HG02610 (cell line): ENCODE results near the gene SH3RF1.

ENCODE experiments used
- ATAC-seq: cut with Tn5 transposase; IDR thresholded peaks from one replicate; pipeline ENCODE4 v1.9.1; 2021; ENCODE audit warnings: mild to moderate bottlenecking, moderate library complexity; ENCODE audit not compliant: unreplicated experiment

SH3RF1 gene

GRCh38 chr4:169050284-169050683 is 220.5 kb downstream of the SH3RF1 start:
- ATAC-seq = no peak

- ATAC-seq = no peak
Measured at GRCh38 chr4:169048868-169049414, 221.8 kb downstream of the SH3RF1 start.

GRCh38 chr4:169047956-169048355 is 222.8 kb downstream of the SH3RF1 start:
- no peak for ATAC-seq

GRCh38 chr4:169045862-169046584 is 224.7 kb downstream of the SH3RF1 start:
- no peak for ATAC-seq

- no peak for ATAC-seq
Measured at GRCh38 chr4:169044714-169045447, 225.9 kb downstream of the SH3RF1 start.
